Mesodermal cell (in vitro differentiated cells): ENCODE measurements around the gene SMARCB1.

ENCODE experiments used
- H3K27ac ChIP-seq: 2 replicates; pipeline ENCODE4 v1.7.0; 2013; ENCODE audit warnings: mild to moderate bottlenecking, low read depth, low read length, moderate library complexity; ENCODE audit not compliant: severe bottlenecking
- H3K36me3 ChIP-seq: 2 replicates; pipeline ENCODE4 v1.7.1; 2013; ENCODE audit warnings: mild to moderate bottlenecking, low read length, moderate library complexity; ENCODE audit not compliant: control insufficient read depth, insufficient read depth
- H3K4me1 ChIP-seq: one replicate; pipeline ENCODE4 v1.7.1; 2013; ENCODE audit warnings: mild to moderate bottlenecking, low read length; ENCODE audit not compliant: insufficient read depth, control insufficient read depth, poor library complexity, severe bottlenecking
- H3K4me3 ChIP-seq: 2 replicates; pipeline ENCODE4 v1.7.0; 2013; ENCODE audit warnings: low read length, control low read depth, mild to moderate bottlenecking; ENCODE audit not compliant: insufficient read depth, poor library complexity, severe bottlenecking; ENCODE audit errors: extremely low read depth
- H3K9me3 ChIP-seq: 2 replicates; pipeline ENCODE4 v1.7.1; 2013; ENCODE audit warnings: mild to moderate bottlenecking, low read length, moderate library complexity; ENCODE audit not compliant: control insufficient read depth
- WGBS, 2 experiments: methylation state at CpG; one replicate each; pipeline ENCODE4 v1.1.5; 2013; ENCODE audit warnings: missing lambda C conversion rate in 2 of 2; ENCODE audit not compliant: insufficient coverage in 2 of 2; 5-methylcytosine and 5-hydroxymethylcytosine counted together

SMARCB1 gene

DNA sequence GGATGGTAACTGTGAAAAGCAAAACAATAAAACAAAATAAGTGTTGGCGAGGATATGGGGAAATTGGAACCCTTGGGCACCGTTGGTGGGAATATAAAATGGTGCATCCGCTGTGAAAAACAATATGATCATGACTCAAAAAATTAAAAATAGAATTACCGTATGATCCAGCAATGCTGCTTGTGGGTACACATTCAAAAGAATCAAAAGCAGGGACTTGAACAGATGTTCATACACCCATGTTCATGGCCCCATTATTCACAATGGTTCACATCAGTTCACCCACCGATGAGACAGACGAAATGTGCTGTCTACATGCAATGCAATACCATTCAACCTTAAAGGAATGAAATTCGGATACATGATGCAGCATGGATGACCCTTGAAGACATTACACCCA lies 53.3 kb downstream of the SMARCB1 start:
- Histone ChIP-seq H3K4me1 (peaks cover 27% of the 10 kb centered on the region), H3K27ac (no peak overlapping the region), H3K36me3 (peaks cover 16% of the 10 kb centered on the region), H3K4me3 (no peak overlapping the region), H3K9me3 (no peaks in the 10 kb centered on the region)
- WGBS, 2 experiments, result 91 to 94% methylated on average over 6 to 7 of the region's 7 CpGs

DNA sequence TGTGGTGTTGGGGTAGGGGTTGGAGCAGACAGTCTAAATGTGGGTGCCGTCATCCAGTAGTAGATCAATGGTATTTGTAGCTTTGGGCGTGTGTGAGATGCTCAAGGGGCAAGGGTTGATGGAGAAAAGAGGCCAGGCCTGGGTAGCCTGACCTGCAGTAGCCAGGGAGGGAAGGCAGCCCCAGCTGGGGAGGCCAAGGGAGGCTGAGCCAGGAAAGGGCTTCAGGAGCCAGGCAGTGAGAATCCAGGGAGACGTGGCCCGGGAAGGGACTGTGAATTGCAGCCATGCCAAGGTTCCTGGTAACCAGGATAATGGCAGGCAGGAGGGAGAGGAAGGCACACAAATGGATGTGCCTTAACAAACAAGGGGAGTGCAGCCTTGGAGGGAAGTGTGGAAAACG lies 54.5 kb downstream of the SMARCB1 start:
- 84 to 92% methylated on average over 3 to 5 of the region's 5 CpGs for WGBS, 2 experiments
- no peaks in the 10 kb centered on the region for H3K9me3 ChIP-seq
- no peak overlapping the region for H3K27ac ChIP-seq

GRCh38 chr22:23841736-23842445 lies 55.1 kb downstream of the SMARCB1 start:
- Histone ChIP-seq H3K9me3 (no peaks in the 10 kb centered on the region), H3K4me3 (no peak overlapping the region), H3K4me1 (peaks cover 39% of the 10 kb centered on the region), H3K36me3 (no peaks in the 10 kb centered on the region), H3K27ac (no peak overlapping the region)
- 71 to 78% methylated on average over 15 to 20 of the region's 20 CpGs for WGBS, 2 experiments

More for the DNA sequence above, 54.5 kb downstream of the SMARCB1 start:
- Histone ChIP-seq H3K4me1 (peaks cover 37% of the 10 kb centered on the region), H3K36me3 (peaks cover 4% of the 10 kb centered on the region), H3K4me3 (no peak overlapping the region)

DNA sequence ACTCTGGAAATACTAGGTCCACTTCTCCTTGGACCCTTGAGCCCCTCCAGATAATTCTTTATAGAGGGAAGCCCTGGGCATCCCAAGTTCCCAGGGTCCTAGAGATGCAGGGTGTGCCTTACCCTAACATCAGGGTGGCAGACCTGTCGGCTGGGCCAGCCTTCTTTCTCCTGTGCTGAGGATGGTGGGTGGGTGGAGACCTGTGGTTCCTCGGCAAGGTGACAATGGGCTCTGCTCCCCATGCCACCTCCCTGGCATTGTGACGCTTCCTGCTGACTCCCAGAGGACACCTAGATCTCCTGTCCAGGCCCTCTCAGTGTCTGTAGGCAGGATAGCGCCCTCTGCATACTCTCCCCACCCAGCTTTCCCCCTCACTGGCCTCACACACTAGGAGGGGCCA lies 55.8 kb downstream of the SMARCB1 start:
- Histone ChIP-seq H3K4me3 (no peak overlapping the region), H3K36me3 (no peaks in the 10 kb centered on the region), H3K4me1 (peaks cover 43% of the 10 kb centered on the region), H3K9me3 (no peaks in the 10 kb centered on the region), H3K27ac (peak overlapping the region; percentile 10)
- WGBS, 2 experiments, result 79 to 93% methylated on average over 2 of the region's 4 CpGs

GRCh38 chr22:23844739-23845202 lies 58.0 kb downstream of the SMARCB1 start:
- H3K36me3 ChIP-seq, result no peaks in the 10 kb centered on the region
- no peaks in the 10 kb centered on the region for H3K9me3 ChIP-seq
- WGBS, 2 experiments, result 76 to 84% methylated on average over 8 of the region's 8 CpGs
- H3K27ac ChIP-seq, result no peak overlapping the region
- H3K4me1 ChIP-seq, result peaks cover 44% of the 10 kb centered on the region
- H3K4me3 ChIP-seq, result no peak overlapping the region

DNA sequence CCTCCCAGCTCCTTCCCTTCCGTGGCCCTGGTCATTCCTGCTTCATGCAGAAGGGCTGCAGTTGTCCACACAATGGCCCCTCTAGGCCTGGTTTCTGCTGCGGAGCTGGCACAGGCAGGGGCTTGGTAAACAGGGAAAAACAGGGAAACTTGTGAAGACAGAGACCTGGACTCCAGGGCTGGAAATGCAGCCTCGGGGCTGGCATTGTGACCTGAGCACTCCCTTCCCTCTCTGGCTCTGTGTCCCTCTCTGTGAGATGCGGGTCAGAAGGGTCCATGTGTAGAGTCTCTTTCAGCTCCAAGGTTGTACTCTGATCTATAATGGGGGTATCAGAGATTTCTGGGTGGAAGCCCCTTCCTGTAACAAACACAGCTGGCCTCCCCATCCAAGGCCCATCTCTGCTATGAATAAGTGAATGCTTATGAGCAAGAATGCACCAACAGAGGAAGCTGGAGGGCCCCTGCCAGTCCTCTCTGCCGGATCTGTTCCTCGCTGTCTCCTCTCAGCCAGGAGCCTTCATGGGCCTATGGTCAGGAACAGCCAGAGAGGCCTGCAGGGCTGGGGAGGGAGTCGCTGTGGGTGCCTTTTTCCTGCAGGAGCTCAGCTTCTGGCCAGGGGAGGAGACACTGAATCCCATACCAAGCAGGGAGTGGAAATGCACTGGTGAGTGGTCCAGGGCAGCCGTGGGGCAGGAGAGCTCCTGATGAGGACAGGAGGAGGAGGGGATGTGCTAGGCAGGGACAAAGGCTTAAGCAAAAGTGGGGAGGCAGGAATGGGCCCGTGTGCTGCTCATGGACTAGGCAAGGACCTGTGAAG lies 58.7 kb downstream of the SMARCB1 start:
- Histone ChIP-seq H3K9me3 (no peaks in the 10 kb centered on the region), H3K36me3 (no peaks in the 10 kb centered on the region), H3K27ac (no peak overlapping the region), H3K4me1 (peaks cover 44% of the 10 kb centered on the region), H3K4me3 (no peak overlapping the region)
- WGBS, 2 experiments, result 76 to 78% methylated on average over 8 of the region's 9 CpGs

- H3K4me3 ChIP-seq, result no peak overlapping the region
- H3K4me1 ChIP-seq, result peaks cover 44% of the 10 kb centered on the region
- WGBS, 2 experiments, result 84 to 86% methylated on average over 6 to 7 of the region's 7 CpGs
- H3K36me3 ChIP-seq, result no peaks in the 10 kb centered on the region
- peak overlapping the region; percentile 63 for H3K27ac ChIP-seq
- no peaks in the 10 kb centered on the region for H3K9me3 ChIP-seq
Measured at GRCh38 chr22:23846081-23846469, 59.3 kb downstream of the SMARCB1 start.

DNA sequence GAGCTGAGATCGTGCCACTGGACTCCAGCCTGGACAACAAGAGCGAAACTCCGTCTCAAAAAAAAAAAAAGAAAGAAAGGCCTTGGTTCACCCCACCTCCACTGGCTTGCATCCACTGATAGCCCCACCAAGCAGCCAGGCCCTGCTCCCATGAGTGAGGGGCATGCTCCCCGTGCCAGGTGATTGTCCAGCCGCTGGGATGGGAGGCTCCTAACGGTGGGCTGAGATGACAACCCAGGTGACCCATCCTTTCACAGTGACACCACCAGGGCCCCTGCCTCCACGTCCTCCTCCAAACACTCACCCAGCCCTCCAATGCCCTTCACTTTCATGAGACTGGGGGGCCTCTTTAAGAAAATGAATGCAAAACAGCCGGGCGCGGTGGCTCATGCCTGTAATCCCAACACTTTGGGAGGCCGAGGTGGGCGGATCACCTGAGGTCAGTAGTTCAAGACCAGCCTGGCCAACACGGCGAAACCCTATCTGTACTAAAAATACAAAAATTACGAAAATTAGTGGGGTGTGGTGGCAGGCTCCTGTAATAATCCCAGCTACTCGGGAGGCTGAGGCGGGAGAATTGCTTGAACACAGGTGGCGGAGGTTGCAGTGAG lies 60.6 kb downstream of the SMARCB1 start:
- Histone ChIP-seq H3K4me3 (no peak overlapping the region), H3K36me3 (no peaks in the 10 kb centered on the region), H3K9me3 (no peaks in the 10 kb centered on the region), H3K4me1 (peaks cover 39% of the 10 kb centered on the region), H3K27ac (no peak overlapping the region)
- WGBS, 2 experiments, result 92 to 94% methylated on average over 11 to 15 of the region's 18 CpGs

DNA sequence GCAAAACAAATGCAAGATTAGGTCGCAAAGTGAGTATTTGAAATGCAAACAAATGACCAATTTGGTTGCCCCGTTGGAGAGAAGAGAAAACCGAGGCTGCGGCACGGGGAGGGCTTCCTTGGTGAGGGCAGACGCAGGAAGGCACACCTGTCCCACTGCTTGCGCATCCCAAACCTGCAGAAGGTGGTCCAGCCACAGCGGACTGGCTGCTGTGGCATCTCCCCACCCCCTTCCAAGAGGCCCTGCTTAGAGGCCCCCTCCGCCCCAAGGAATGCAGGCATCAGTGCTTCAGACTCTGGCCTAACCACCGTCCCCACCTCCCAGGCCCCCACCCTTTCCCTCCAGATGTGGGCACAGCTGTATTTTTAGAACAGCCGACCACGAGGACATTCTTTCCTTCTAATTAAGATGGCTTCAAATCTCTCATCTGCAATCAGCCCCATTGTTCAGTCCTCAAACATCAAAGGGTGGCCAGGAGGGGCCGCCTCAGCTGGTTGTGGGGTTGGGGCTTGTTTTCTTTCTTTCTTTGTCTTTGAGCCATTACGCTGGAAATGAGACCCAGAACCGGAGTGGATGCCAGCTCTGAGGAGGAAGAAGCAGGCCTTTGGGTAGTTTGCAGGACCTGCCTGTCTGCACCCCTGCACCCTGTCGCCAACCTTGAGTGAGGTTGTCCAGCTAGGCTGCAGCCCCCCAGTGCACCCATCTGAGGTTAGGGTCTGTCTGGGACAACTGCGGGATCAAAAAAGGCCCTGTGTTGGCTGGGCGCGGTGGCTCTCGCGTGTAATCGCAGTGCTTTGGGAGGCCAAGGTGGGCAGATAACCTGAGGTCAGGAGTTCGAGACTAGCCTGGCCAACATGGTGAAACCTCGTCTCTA lies 61.5 kb downstream of the SMARCB1 start:
- H3K4me1 ChIP-seq, result peaks cover 36% of the 10 kb centered on the region
- WGBS, 2 experiments, result 64 to 65% methylated on average over 17 of the region's 24 CpGs
- H3K36me3 ChIP-seq, result no peaks in the 10 kb centered on the region
- no peak overlapping the region for H3K4me3 ChIP-seq
- H3K9me3 ChIP-seq, result no peaks in the 10 kb centered on the region
- H3K27ac ChIP-seq, result no peak overlapping the region
